Endodermal cell (in vitro differentiated cells): ENCODE data around the gene PRKCE. TPM values are rescaled to one million over a fixed set of nuclear protein-coding genes. Genes with fewer than 3 reads are reported as not detected.

Experiments used
- DNase-seq: peaks from one replicate; pipeline ENCODE4 v3.0.0-alpha.2; 2017
- H3K27ac ChIP-seq: 2 replicates; pipeline ENCODE4 v1.5.1; 2013; ENCODE audit warnings: mild to moderate bottlenecking, low read depth, low read length, moderate library complexity
- H3K27me3 ChIP-seq: 2 replicates; pipeline ENCODE4 v1.6.1; 2013; ENCODE audit warnings: mild to moderate bottlenecking, low read length, moderate library complexity; ENCODE audit not compliant: insufficient read depth, control insufficient read depth, poor library complexity, severe bottlenecking
- H3K36me3 ChIP-seq: 2 replicates; pipeline ENCODE4 v1.7.0; 2013; ENCODE audit warnings: mild to moderate bottlenecking, low read length, moderate library complexity; ENCODE audit not compliant: control insufficient read depth, insufficient read depth
- H3K4me1 ChIP-seq: one replicate; pipeline ENCODE4 v1.7.0; 2013; ENCODE audit warnings: low read length; ENCODE audit not compliant: control insufficient read depth, insufficient read depth
- H3K4me3 ChIP-seq: 2 replicates; pipeline ENCODE4 v1.5.1; 2013; ENCODE audit warnings: mild to moderate bottlenecking, low read length, moderate library complexity
- H3K9ac ChIP-seq: 2 replicates; pipeline ENCODE4 v1.6.1; 2013; ENCODE audit warnings: mild to moderate bottlenecking, low read length, moderate library complexity; ENCODE audit not compliant: poor library complexity, severe bottlenecking; ENCODE audit errors: extremely low read depth
- H3K9me3 ChIP-seq: 2 replicates; pipeline ENCODE4 v1.6.1; 2013; ENCODE audit warnings: mild to moderate bottlenecking, low read length, moderate library complexity; ENCODE audit not compliant: control insufficient read depth
- H3K27ac Mint-ChIP-seq: 2 replicates; pipeline ENCODE4 v1.8.0; 2020; ENCODE audit warnings: mixed read lengths
- H3K27me3 Mint-ChIP-seq: 2 replicates; pipeline ENCODE4 v1.8.0; 2021; ENCODE audit warnings: mild to moderate bottlenecking, mixed read lengths; ENCODE audit not compliant: insufficient read depth
- H3K36me3 Mint-ChIP-seq: 2 replicates; pipeline ENCODE4 v1.8.0; 2020; ENCODE audit warnings: low read depth, mixed read lengths
- H3K4me1 Mint-ChIP-seq: 2 replicates; pipeline ENCODE4 v1.8.0; 2020; ENCODE audit warnings: mixed read lengths
- H3K4me3 Mint-ChIP-seq: 2 replicates; pipeline ENCODE4 v1.8.0; 2020; ENCODE audit warnings: mild to moderate bottlenecking, moderate library complexity, mixed read lengths
- H3K9me3 Mint-ChIP-seq: 2 replicates; pipeline ENCODE4 v1.8.0; 2020; ENCODE audit warnings: mild to moderate bottlenecking, mixed read lengths
- WGBS, 2 experiments: methylation state at CpG; one replicate each; pipeline versions ENCODE4 v1.1.5 to v1.1.7; 2013; ENCODE audit warnings: missing lambda C conversion rate in 2 of 2, mixed read lengths in 1 of 2; ENCODE audit not compliant: insufficient coverage in 1 of 2, insufficient read length in 1 of 2; 5-methylcytosine and 5-hydroxymethylcytosine counted together
- total RNA-seq, 2 donors: library from RNA; stranded (reverse); fragmentation: NEBNext Ultra II Directional in 1 of 2; extraction: Animal tissue kit (Norgen Biotek cat#: 25700) in 1 of 2; gene quantifications; 2 replicates in 1 of 2; 3 replicates in 1 of 2; pipeline ENCODE4 v1.2.1, GENCODE V29; 2021
- TF ChIP-seq, protein P1 (sequence below): fragments of 200-600 bp; sonication (generic); conservative IDR thresholded peaks from 2 replicates; pipeline ENCODE4 v1.5.0; 2021; ENCODE audit warnings: antibody characterized with exemption, mild to moderate bottlenecking

Gene PRKCE
- total RNA-seq, 2 donors from 2014 or later: 1.4 to 1.7 TPM

GRCh38 chr2:45963816-45964215 is 312.3 kb downstream of the PRKCE start:
- H3K9me3 Mint-ChIP-seq: no peaks in the 10 kb centered on the region
- H3K4me3 ChIP-seq: no peak overlapping the region
- TF ChIP-seq, protein P1, sequence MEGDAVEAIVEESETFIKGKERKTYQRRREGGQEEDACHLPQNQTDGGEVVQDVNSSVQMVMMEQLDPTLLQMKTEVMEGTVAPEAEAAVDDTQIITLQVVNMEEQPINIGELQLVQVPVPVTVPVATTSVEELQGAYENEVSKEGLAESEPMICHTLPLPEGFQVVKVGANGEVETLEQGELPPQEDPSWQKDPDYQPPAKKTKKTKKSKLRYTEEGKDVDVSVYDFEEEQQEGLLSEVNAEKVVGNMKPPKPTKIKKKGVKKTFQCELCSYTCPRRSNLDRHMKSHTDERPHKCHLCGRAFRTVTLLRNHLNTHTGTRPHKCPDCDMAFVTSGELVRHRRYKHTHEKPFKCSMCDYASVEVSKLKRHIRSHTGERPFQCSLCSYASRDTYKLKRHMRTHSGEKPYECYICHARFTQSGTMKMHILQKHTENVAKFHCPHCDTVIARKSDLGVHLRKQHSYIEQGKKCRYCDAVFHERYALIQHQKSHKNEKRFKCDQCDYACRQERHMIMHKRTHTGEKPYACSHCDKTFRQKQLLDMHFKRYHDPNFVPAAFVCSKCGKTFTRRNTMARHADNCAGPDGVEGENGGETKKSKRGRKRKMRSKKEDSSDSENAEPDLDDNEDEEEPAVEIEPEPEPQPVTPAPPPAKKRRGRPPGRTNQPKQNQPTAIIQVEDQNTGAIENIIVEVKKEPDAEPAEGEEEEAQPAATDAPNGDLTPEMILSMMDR: no peak
- H3K27me3 ChIP-seq: no peaks in the 10 kb centered on the region
- no peaks in the 10 kb centered on the region for H3K36me3 ChIP-seq
- H3K4me3 Mint-ChIP-seq: no peak overlapping the region
- peaks cover 5% of the 10 kb centered on the region for H3K4me1 ChIP-seq
- no peak overlapping the region for H3K27ac ChIP-seq
- H3K4me1 Mint-ChIP-seq: peaks cover 27% of the 10 kb centered on the region
- no peaks in the 10 kb centered on the region for H3K27me3 Mint-ChIP-seq
- H3K36me3 Mint-ChIP-seq: no peaks in the 10 kb centered on the region
- no peak for DNase-seq
- no peaks in the 10 kb centered on the region for H3K9me3 ChIP-seq
- H3K27ac Mint-ChIP-seq: no peak overlapping the region
- H3K9ac ChIP-seq: no peak overlapping the region
- WGBS, 2 experiments: 79 to 89% methylated on average over 6 to 7 of the region's 7 CpGs

GRCh38 chr2:45964223-45964841 is 312.9 kb downstream of the PRKCE start:
- H3K4me1 ChIP-seq: peaks cover 5% of the 10 kb centered on the region
- H3K4me3 ChIP-seq: no peak overlapping the region
- H3K27me3 ChIP-seq: no peaks in the 10 kb centered on the region
- H3K4me1 Mint-ChIP-seq: peaks cover 25% of the 10 kb centered on the region
- DNase-seq: peak; percentile 19
- H3K27ac ChIP-seq: no peak overlapping the region
- H3K36me3 Mint-ChIP-seq: no peaks in the 10 kb centered on the region
- TF ChIP-seq, protein P1: no peak
- H3K9me3 Mint-ChIP-seq: no peaks in the 10 kb centered on the region
- WGBS, 2 experiments: 89 to 94% methylated on average over 5 to 6 of the region's 6 CpGs
- H3K9me3 ChIP-seq: no peaks in the 10 kb centered on the region
- H3K36me3 ChIP-seq: no peaks in the 10 kb centered on the region
- no peak overlapping the region for H3K27ac Mint-ChIP-seq
- no peak overlapping the region for H3K9ac ChIP-seq
- H3K27me3 Mint-ChIP-seq: no peaks in the 10 kb centered on the region
- no peak overlapping the region for H3K4me3 Mint-ChIP-seq

DNA sequence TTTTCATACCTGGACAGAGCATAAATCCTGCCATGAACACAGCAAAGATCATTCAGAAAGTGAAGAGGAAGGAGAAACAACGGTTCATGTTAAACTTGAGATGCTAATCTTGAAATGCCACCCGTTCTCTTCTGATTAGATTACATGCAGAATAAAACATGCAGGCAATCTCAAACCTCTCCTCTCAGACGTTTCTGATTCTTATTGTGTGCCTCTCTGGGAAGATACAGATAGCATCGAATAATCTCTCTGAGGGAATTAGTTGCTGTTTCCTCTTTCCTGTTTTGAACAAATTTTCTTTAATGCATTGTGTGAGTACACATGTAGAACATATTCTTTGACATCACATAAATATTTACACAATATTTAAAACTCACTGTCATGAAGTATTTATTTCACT is 313.4 kb downstream of the PRKCE start:
- 66 to 86% methylated on average over 3 to 4 of the region's 4 CpGs for WGBS, 2 experiments
- H3K9me3 ChIP-seq: no peaks in the 10 kb centered on the region
- Mint-ChIP-seq H3K36me3 (no peaks in the 10 kb centered on the region), H3K27ac (no peak overlapping the region), H3K9me3 (no peaks in the 10 kb centered on the region), H3K4me3 (no peak overlapping the region), H3K27me3 (no peaks in the 10 kb centered on the region), H3K4me1 (peaks cover 20% of the 10 kb centered on the region)
- H3K4me3 ChIP-seq: no peak overlapping the region
- DNase-seq: no peak
- TF ChIP-seq, protein P1: no peak
- no peaks in the 10 kb centered on the region for H3K36me3 ChIP-seq
- H3K4me1 ChIP-seq: peaks cover 5% of the 10 kb centered on the region
- H3K27ac ChIP-seq: no peak overlapping the region
- H3K27me3 ChIP-seq: no peaks in the 10 kb centered on the region
- no peak overlapping the region for H3K9ac ChIP-seq
